Breast epithelium (tissue), 4 donors: ENCODE data around the gene IGFBP4. TPM values are rescaled to one million over a fixed set of nuclear protein-coding genes. Genes with fewer than 3 reads are reported as not detected.

ENCODE experiments used
- DNase-seq, 2 donors: peaks; one replicate each; pipeline ENCODE4 v3.0.0-alpha.2; 2019; ENCODE audit warnings: low spot score in 2 of 2
- H3K27ac ChIP-seq, 2 donors: fragments of 200-600 bp; sonication (generic) in 1 of 2; one replicate each; pipeline ENCODE4 v1.5.1; 2016 to 2019; ENCODE audit warnings: mild to moderate bottlenecking in 1 of 2
- H3K27me3 ChIP-seq, 2 donors: fragments of 200-600 bp; sonication (generic) in 1 of 2; one replicate each; pipeline versions ENCODE4 v1.5.1 to v1.6.0; 2017 to 2019; ENCODE audit warnings: control low read depth in 1 of 2, mild to moderate bottlenecking in 1 of 2
- H3K36me3 ChIP-seq: fragments of 200-600 bp; one replicate; pipeline ENCODE4 v1.5.1; 2019
- H3K4me1 ChIP-seq, 2 donors: fragments of 200-600 bp; sonication (generic); one replicate each; pipeline ENCODE4 v1.5.1; 2016 to 2019; ENCODE audit warnings: control low read depth in 1 of 2
- H3K4me3 ChIP-seq, 3 donors: fragments of 200-600 bp; sonication (generic); 1 replicate in 2 of 3; 2 replicates in 1 of 3; pipeline ENCODE4 v1.5.1; 2016 to 2019; ENCODE audit warnings: mild to moderate bottlenecking in 3 of 3, moderate library complexity in 2 of 3
- H3K9me3 ChIP-seq, 2 donors: fragments of 200-600 bp; sonication (generic) in 1 of 2; one replicate each; pipeline ENCODE4 v1.5.1; 2016 to 2019; ENCODE audit warnings: control low read depth in 1 of 2
- CTCF ChIP-seq, 3 donors: fragments of 450-650 bp; IDR thresholded peaks; one replicate each; pipeline ENCODE4 v1.5.1; 2016 to 2017; ENCODE audit warnings: antibody characterized with exemption in 3 of 3, mild to moderate bottlenecking in 3 of 3, moderate library complexity in 3 of 3
- POLR2A ChIP-seq: fragments of 450-650 bp; IDR thresholded peaks from one replicate; pipeline ENCODE4 v1.6.1; 2016; ENCODE audit warnings: antibody characterized with exemption, mild to moderate bottlenecking, moderate library complexity
- POLR2AphosphoS5 ChIP-seq, 3 donors: sonication (generic); formaldehyde crosslinking; IDR thresholded peaks; one replicate each; pipeline ENCODE4 v1.6.1; 2017; ENCODE audit warnings: antibody characterized with exemption in 3 of 3
- intact Hi-C: fragments of 100-400 bp; cut with DNase I; formaldehyde crosslinking; loops from one replicate; pipeline ENCODE4 v1.15.1; 2023; ENCODE audit warnings: low total_unique reads
- total RNA-seq, 3 donors: library from RNA; depleted of rRNA; stranded (reverse); fragments of >200 nt; gene quantifications; one replicate each; pipeline ENCODE4 v1.1.0, GENCODE V29; 2016

The IGFBP4 gene
- total RNA-seq, 3 donors from 2014 or later = 191 to 893 (median 278) TPM

GRCh38 chr17:40422990-40423633 is 20.1 kb upstream of the IGFBP4 start:
- intact Hi-C loops = no loop called here

GRCh38 chr17:40425741-40426140 is 17.5 kb upstream of the IGFBP4 start:
- Histone ChIP-seq H3K9me3 (no peaks in the 10 kb centered on the region), H3K4me1 (no peaks in the 10 kb centered on the region), H3K27ac (no peak overlapping the region), H3K27me3 (no peaks in the 10 kb centered on the region), H3K4me3 (no peak overlapping the region), H3K36me3 (no peaks in the 10 kb centered on the region)
- intact Hi-C loops = no loop called here
- TF ChIP-seq POLR2A (no peak), POLR2AphosphoS5 (IDR thresholded peaks at IDR 0.05) (no peak), CTCF (IDR thresholded peaks at IDR 0.05) (no peak)
- DNase-seq = peak in 1 of 2 donors; percentile 12

More at GRCh38 chr17:40422990-40423633, 20.1 kb upstream of the IGFBP4 start:
- no peaks in the 10 kb centered on the region for H3K4me1 ChIP-seq
- DNase-seq = peak in 1 of 2 donors; percentile 80
- no peak overlapping the region for H3K27ac ChIP-seq
- TF ChIP-seq POLR2A (no peak), POLR2AphosphoS5 (IDR thresholded peaks at IDR 0.05) (no peak), CTCF (IDR thresholded peaks at IDR 0.05) (no peak)
- H3K9me3 ChIP-seq = no peaks in the 10 kb centered on the region
- no peaks in the 10 kb centered on the region for H3K36me3 ChIP-seq
- H3K4me3 ChIP-seq = no peak overlapping the region
- no peaks in the 10 kb centered on the region for H3K27me3 ChIP-seq

- Histone ChIP-seq H3K27ac (no peak overlapping the region), H3K9me3 (no peaks in the 10 kb centered on the region), H3K27me3 (no peaks in the 10 kb centered on the region), H3K4me3 (no peak overlapping the region), H3K36me3 (no peaks in the 10 kb centered on the region), H3K4me1 (no peaks in the 10 kb centered on the region)
- no peak for DNase-seq
- TF ChIP-seq POLR2A (no peak), CTCF (IDR thresholded peaks at IDR 0.05) (no peak), POLR2AphosphoS5 (IDR thresholded peaks at IDR 0.05) (no peak)
- intact Hi-C loops = no loop called here
Measured at GRCh38 chr17:40427002-40427491, 16.2 kb upstream of the IGFBP4 start.

- no peaks in the 10 kb centered on the region for H3K4me1 ChIP-seq
- H3K27ac ChIP-seq = no peak overlapping the region
- peak in 1 of 2 donors; percentile 12 for DNase-seq
- intact Hi-C loops = no loop called here
- H3K9me3 ChIP-seq = no peaks in the 10 kb centered on the region
- H3K27me3 ChIP-seq = no peaks in the 10 kb centered on the region
- H3K4me3 ChIP-seq = no peak overlapping the region
- H3K36me3 ChIP-seq = no peaks in the 10 kb centered on the region
- TF ChIP-seq POLR2AphosphoS5 (IDR thresholded peaks at IDR 0.05) (no peak), POLR2A (no peak), CTCF (IDR thresholded peaks at IDR 0.05) (no peak)
Measured at GRCh38 chr17:40430272-40431230, 12.7 kb upstream of the IGFBP4 start.

GRCh38 chr17:40431231-40431602 is 12.0 kb upstream of the IGFBP4 start:
- peak in 1 of 2 donors; percentile 7 for DNase-seq
- no peaks in the 10 kb centered on the region for H3K27me3 ChIP-seq
- intact Hi-C loops = no loop called here
- H3K27ac ChIP-seq = no peak overlapping the region
- no peak overlapping the region for H3K4me3 ChIP-seq
- no peaks in the 10 kb centered on the region for H3K9me3 ChIP-seq
- no peaks in the 10 kb centered on the region for H3K4me1 ChIP-seq
- no peaks in the 10 kb centered on the region for H3K36me3 ChIP-seq
- TF ChIP-seq CTCF (IDR thresholded peaks at IDR 0.05) (no peak), POLR2A (no peak), POLR2AphosphoS5 (IDR thresholded peaks at IDR 0.05) (no peak)
